ENCODE data around the gene SOWAHA.

GRCh38 chr5:132824426-132824825 is 11.3 kb downstream of the SOWAHA start:
- TF ChIP-seq, protein P1, sequence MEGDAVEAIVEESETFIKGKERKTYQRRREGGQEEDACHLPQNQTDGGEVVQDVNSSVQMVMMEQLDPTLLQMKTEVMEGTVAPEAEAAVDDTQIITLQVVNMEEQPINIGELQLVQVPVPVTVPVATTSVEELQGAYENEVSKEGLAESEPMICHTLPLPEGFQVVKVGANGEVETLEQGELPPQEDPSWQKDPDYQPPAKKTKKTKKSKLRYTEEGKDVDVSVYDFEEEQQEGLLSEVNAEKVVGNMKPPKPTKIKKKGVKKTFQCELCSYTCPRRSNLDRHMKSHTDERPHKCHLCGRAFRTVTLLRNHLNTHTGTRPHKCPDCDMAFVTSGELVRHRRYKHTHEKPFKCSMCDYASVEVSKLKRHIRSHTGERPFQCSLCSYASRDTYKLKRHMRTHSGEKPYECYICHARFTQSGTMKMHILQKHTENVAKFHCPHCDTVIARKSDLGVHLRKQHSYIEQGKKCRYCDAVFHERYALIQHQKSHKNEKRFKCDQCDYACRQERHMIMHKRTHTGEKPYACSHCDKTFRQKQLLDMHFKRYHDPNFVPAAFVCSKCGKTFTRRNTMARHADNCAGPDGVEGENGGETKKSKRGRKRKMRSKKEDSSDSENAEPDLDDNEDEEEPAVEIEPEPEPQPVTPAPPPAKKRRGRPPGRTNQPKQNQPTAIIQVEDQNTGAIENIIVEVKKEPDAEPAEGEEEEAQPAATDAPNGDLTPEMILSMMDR (IDR thresholded peaks at IDR 0.05), result no peak
- TF ChIP-seq POLR2AphosphoS5 (IDR thresholded peaks at IDR 0.05) (no peak), EP300 (IDR thresholded peaks at IDR 0.05) (no peak), POLR2A (IDR thresholded peaks at IDR 0.05) (no peak)
